Measurements from ENCODE around the gene SIRPA. TPM values are rescaled to one million over a fixed set of nuclear protein-coding genes. Genes with fewer than 3 reads are reported as not detected.

SIRPA gene
- total RNA-seq, 1 experiment from 2014 or later: 6.0 TPM

DNA sequence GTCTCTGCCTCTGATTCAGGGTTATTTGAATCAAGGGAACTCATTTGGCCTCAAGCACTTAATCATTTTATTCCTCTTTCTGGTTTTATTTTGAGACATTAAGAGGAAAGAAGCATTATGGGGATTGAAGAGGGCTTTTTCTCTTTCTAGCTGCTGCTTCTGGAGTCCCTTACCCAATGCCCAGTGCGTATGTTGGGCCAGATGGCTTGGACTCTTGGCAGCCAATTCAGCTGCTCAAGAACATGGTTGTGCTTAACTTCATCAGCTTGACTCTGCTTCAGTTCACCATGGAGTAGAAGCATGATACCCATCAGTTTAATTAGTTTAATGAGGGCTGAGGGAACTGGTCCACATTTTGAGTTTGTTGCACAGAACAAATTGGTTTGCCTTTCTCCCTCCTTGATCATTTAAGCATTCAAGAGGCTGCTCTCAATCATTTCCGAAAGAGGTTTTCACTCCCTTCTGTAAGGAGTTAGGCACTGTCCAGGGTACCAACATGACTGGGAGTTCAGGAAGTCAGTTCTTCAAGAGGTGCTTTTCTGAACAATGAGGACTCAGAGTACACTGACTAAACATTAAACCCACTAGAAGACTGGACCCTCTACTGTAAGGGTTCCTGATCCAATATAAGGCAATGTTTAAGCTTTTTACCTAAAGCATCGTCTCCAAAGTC, 84.0 kb downstream of the SIRPA start:
- H3K27me3 ChIP-seq (ENCODE audit: insufficient read depth, low read length): no peaks in the 10 kb centered on the region
- peaks cover 50% of the 10 kb centered on the region for H3K27me3 Mint-ChIP-seq (ENCODE audit: low read depth)
- no peak overlapping the region for H3K27ac ChIP-seq (ENCODE audit: insufficient read length, low read depth, low read length)
- no peaks in the 10 kb centered on the region for H3K79me2 ChIP-seq (ENCODE audit: insufficient read depth, low read length)
- DNase-seq: no peak
- H4K20me1 ChIP-seq (ENCODE audit: control insufficient read depth, insufficient read depth, insufficient read length): no peaks in the 10 kb centered on the region
- H3K9me3 ChIP-seq (ENCODE audit: control insufficient read depth, low read depth, low read length): no peaks in the 10 kb centered on the region
- no peaks in the 10 kb centered on the region; a peak in 1 of 5 replicates for H3K9me3 Mint-ChIP-seq
- no peak for TF ChIP-seq CTCF (conservative IDR thresholded peaks at IDR 0.05)
- H4K91ac ChIP-seq (ENCODE audit: insufficient read length, low read depth, low read length): no peak overlapping the region
- no peak overlapping the region for H2BK15ac ChIP-seq (ENCODE audit: low read depth, low read length)
- no peaks in the 10 kb centered on the region for H3K23me2 ChIP-seq (ENCODE audit: insufficient read length, low read depth, low read length, poor library complexity, severe bottlenecking)
- no peak overlapping the region for H2AFZ ChIP-seq (ENCODE audit: low read length)
- H2AK5ac ChIP-seq (ENCODE audit: insufficient read length, low read length): no peak overlapping the region
- no peak overlapping the region for H2BK20ac ChIP-seq (ENCODE audit: low read depth, low read length, poor library complexity, severe bottlenecking)
- no peak overlapping the region for H3K14ac ChIP-seq (ENCODE audit: insufficient read depth, low read length)
- no peak overlapping the region for H3K56ac ChIP-seq (ENCODE audit: insufficient read length, low read depth, low read length)
- WGBS (ENCODE audit: extremely low coverage, insufficient read length, low lambda C conversion rate): no CpG with 5 or more reads among the region's 3 CpGs
- no peak overlapping the region for H4K8ac ChIP-seq (replicated peaks; ENCODE audit: insufficient read length, low read depth, low read length)
- no peak overlapping the region for H3K4ac ChIP-seq (ENCODE audit: low read depth, low read length)
- H2BK120ac ChIP-seq (ENCODE audit: low read depth, low read length, poor library complexity, severe bottlenecking): no peak overlapping the region
- no peaks in the 10 kb centered on the region for H3K4me1 ChIP-seq (ENCODE audit: insufficient read depth, low read length)
- H3K18ac ChIP-seq (ENCODE audit: insufficient read length, low read depth, low read length): no peak overlapping the region
- no peak overlapping the region for H3K4me3 Mint-ChIP-seq
- H2BK12ac ChIP-seq (ENCODE audit: insufficient read length, low read depth, low read length): no peak overlapping the region
- no peak overlapping the region for H4K5ac ChIP-seq (ENCODE audit: insufficient read length, low read depth, low read length)
- H3T11ph ChIP-seq (ENCODE audit: low read length): no peak overlapping the region
- no peak overlapping the region for H2BK5ac ChIP-seq (ENCODE audit: insufficient read length, low read length)
- no peak overlapping the region for H3K9ac ChIP-seq (ENCODE audit: extremely low read depth, insufficient read length, low read length)
- H3K36me3 Mint-ChIP-seq (ENCODE audit: insufficient read depth in 1 of 3, low read depth in 3 of 3): no peaks in the 10 kb centered on the region
- H3K4me1 Mint-ChIP-seq: peaks cover 6 to 12% of the 10 kb centered on the region in 2 experiments
- no peaks in the 10 kb centered on the region for H3K79me1 ChIP-seq (ENCODE audit: insufficient read depth, low read depth, low read length, poor library complexity, severe bottlenecking)
- H3K27ac Mint-ChIP-seq: no peak overlapping the region
- no peak overlapping the region for H3K23ac ChIP-seq (ENCODE audit: insufficient read length, low read depth, low read length)
- H3K4me2 ChIP-seq (ENCODE audit: insufficient read depth, insufficient read length, low read length): no peak overlapping the region

Measured in H9 (cell line).